Brain microvascular endothelial cell (primary cell): Measurements from ENCODE around the gene CFAP410.

Experiments used
- DNase-seq: peaks from one replicate; pipeline ENCODE4 v3.0.0-alpha.2; 2020
- H3K27ac ChIP-seq: fragments of 250-450 bp; sonication (Bioruptor Pico); 2 replicates; pipeline ENCODE4 v1.5.1; 2020; ENCODE audit warnings: mild to moderate bottlenecking, moderate library complexity
- H3K27me3 ChIP-seq: fragments of 250-450 bp; sonication (Bioruptor Pico); replicated peaks from 2 replicates; pipeline ENCODE4 v1.5.1; 2020; ENCODE audit warnings: mild to moderate bottlenecking
- H3K36me3 ChIP-seq: fragments of 250-450 bp; sonication (Bioruptor Pico); replicated peaks from 2 replicates; pipeline ENCODE4 v1.5.1; 2020; ENCODE audit warnings: mild to moderate bottlenecking
- H3K4me3 ChIP-seq: 2 replicates; pipeline ENCODE4 v1.5.1; 2011; ENCODE audit warnings: low read depth, mild to moderate bottlenecking, control low read depth, low read length, moderate library complexity
- in situ Hi-C: cut with HindIII; loops from 2 replicates; pipeline ENCODE4 v1.10.0; 2017; ENCODE audit warnings: low sequenced_read_pairs, low pct_ligation_motif_present
- TF ChIP-seq, protein P1 (sequence below): IDR thresholded peaks from 2 replicates; pipeline ENCODE4 v1.5.1; 2011; ENCODE audit warnings: low read depth, mild to moderate bottlenecking, moderate library complexity, low read length, control low read depth, inconsistent platforms; ENCODE audit errors: missing control alignments

CFAP410 gene

GRCh38 chr21:44332965-44333364 lies 6.2 kb downstream of the CFAP410 start:
- in situ Hi-C loops: no loop called here
- no peak for DNase-seq
- H3K27ac ChIP-seq: no peak overlapping the region
- TF ChIP-seq, protein P1, sequence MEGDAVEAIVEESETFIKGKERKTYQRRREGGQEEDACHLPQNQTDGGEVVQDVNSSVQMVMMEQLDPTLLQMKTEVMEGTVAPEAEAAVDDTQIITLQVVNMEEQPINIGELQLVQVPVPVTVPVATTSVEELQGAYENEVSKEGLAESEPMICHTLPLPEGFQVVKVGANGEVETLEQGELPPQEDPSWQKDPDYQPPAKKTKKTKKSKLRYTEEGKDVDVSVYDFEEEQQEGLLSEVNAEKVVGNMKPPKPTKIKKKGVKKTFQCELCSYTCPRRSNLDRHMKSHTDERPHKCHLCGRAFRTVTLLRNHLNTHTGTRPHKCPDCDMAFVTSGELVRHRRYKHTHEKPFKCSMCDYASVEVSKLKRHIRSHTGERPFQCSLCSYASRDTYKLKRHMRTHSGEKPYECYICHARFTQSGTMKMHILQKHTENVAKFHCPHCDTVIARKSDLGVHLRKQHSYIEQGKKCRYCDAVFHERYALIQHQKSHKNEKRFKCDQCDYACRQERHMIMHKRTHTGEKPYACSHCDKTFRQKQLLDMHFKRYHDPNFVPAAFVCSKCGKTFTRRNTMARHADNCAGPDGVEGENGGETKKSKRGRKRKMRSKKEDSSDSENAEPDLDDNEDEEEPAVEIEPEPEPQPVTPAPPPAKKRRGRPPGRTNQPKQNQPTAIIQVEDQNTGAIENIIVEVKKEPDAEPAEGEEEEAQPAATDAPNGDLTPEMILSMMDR: no peak
- no peaks in the 10 kb centered on the region for H3K27me3 ChIP-seq
- H3K4me3 ChIP-seq: no peak overlapping the region
- no peaks in the 10 kb centered on the region for H3K36me3 ChIP-seq

GRCh38 chr21:44332383-44332782 lies 6.8 kb downstream of the CFAP410 start:
- TF ChIP-seq, protein P1: no peak
- Histone ChIP-seq H3K4me3 (no peak overlapping the region), H3K36me3 (peaks cover under 1% of the 10 kb centered on the region), H3K27me3 (no peaks in the 10 kb centered on the region), H3K27ac (no peak overlapping the region)
- in situ Hi-C loops: no loop called here
- no peak for DNase-seq

DNA sequence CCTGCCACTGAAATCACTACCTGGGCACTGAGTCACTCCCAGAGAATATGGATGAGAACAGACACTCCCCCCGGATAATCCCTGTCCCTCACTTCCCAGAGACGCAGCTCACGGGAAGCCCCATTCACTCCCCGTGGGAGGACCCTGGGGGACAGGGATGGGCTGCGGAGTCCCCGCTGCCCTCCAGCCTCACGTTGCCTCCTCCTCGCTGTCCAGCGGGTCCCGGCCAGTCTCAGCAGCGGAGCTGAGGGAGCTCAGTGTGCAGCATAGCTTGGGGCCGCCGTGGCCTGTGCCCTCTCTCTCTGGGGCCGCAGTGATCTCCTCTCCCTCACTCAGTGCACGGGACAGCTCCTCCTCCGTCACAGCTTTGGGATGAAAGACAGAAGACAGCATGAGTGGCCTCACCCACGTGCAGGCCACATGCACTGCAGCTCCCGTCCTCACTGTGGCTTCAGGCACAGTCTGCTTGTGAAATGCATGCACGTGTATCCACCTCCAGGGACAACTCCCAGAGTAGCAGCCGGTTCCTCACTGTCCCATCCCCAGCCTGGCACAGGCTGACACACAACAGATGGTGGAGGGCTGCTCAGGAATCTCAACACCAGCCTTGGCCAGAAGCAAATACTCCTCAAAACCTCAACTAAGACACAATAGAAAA lies 7.4 kb downstream of the CFAP410 start:
- no peak overlapping the region for H3K27ac ChIP-seq
- TF ChIP-seq, protein P1: no peak
- no peak overlapping the region for H3K4me3 ChIP-seq
- H3K27me3 ChIP-seq: no peaks in the 10 kb centered on the region
- peaks cover 6% of the 10 kb centered on the region for H3K36me3 ChIP-seq
- in situ Hi-C loops: no loop called here
- peak; percentile 8 for DNase-seq

DNA sequence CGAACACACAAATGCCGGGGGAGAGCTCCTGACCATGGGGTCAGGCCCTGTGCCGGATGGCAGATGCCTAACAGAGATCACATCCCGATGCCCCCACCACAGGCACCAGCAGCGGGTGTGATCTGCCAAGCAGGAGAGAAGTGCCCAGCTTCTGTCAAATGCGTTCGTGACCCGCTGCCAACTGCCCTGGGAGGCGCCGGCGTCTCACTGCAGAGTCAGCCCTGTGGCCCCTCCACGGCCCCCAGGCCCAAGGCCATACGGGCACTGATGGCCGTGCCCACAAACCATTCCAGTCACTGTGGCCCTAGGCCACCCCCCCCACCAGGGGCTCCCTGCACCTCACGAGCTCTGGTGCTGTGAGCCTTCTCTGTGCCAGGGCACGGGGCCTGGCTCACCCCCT lies 8.0 kb downstream of the CFAP410 start:
- TF ChIP-seq, protein P1: no peak
- peaks cover 6% of the 10 kb centered on the region for H3K36me3 ChIP-seq
- in situ Hi-C loops: no loop called here

DNA sequence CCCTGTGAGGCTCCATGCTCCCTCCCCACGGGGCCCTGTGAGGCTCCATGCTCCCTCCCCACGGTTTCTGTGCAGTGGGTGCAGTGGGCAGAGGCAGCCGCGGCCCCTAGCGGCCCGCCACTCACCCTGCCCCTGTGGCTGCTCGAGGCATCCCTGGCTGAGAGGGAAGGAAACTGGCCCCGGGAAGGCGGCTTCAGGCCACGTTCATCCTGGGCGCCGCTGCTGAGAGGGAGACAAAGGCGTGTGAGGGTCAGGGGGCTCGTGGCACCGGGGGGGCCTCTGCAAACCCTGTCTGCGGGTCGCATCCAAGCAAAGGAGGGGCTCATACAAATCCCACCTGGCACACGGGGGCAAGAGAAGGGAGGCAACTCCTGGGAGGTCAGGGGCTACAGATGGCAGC lies 8.5 kb downstream of the CFAP410 start:
- Histone ChIP-seq H3K4me3 (no peak overlapping the region), H3K36me3 (peaks cover 11% of the 10 kb centered on the region), H3K27me3 (no peaks in the 10 kb centered on the region), H3K27ac (no peak overlapping the region)
- TF ChIP-seq, protein P1: peak; percentile 19
- no peak for DNase-seq
- in situ Hi-C loops: no loop called here

More for the DNA sequence above, 8.0 kb downstream of the CFAP410 start:
- H3K27ac ChIP-seq: no peak overlapping the region
- DNase-seq: no peak
- no peaks in the 10 kb centered on the region for H3K27me3 ChIP-seq
- no peak overlapping the region for H3K4me3 ChIP-seq
